RWPE2 (cell line): ENCODE measurements around the gene ITGAE.

ENCODE experiments used
- ATAC-seq: fragments of 200-7000 bp; cut with Tn5 transposase; 3 replicates; pipeline ENCODE4 v1.9.1; 2021; ENCODE audit warnings: low read depth
- DNase-seq: peaks from one replicate; pipeline ENCODE4 v3.0.0-alpha.2; 2020; ENCODE audit warnings: low spot score
- H3K27ac ChIP-seq: fragments of 450-650 bp; 2 replicates; pipeline ENCODE4 v1.5.1; 2017; ENCODE audit warnings: mild to moderate bottlenecking; ENCODE audit not compliant: poor library complexity, severe bottlenecking
- H3K27me3 ChIP-seq: fragments of 250-450 bp; sonication (Bioruptor Pico); 2 replicates; pipeline ENCODE4 v1.5.1; 2021; ENCODE audit warnings: mild to moderate bottlenecking, moderate library complexity; ENCODE audit not compliant: insufficient read depth, poor library complexity, severe bottlenecking
- H3K36me3 ChIP-seq: fragments of 250-450 bp; sonication (Bioruptor Pico); 2 replicates; pipeline ENCODE4 v1.5.1; 2020; ENCODE audit warnings: low read depth, mild to moderate bottlenecking, moderate library complexity
- H3K4me1 ChIP-seq: fragments of 250-450 bp; sonication (Bioruptor Pico); 2 replicates; pipeline ENCODE4 v1.5.1; 2021; ENCODE audit warnings: mild to moderate bottlenecking, moderate library complexity; ENCODE audit not compliant: insufficient read depth, poor library complexity, severe bottlenecking
- H3K4me3 ChIP-seq: fragments of 250-450 bp; sonication (Bioruptor Pico); 2 replicates; pipeline ENCODE4 v1.5.1; 2021; ENCODE audit warnings: mild to moderate bottlenecking, moderate library complexity; ENCODE audit not compliant: severe bottlenecking
- H3K9me3 ChIP-seq: fragments of 250-450 bp; sonication (Bioruptor Pico); 2 replicates; pipeline ENCODE4 v1.5.1; 2021; ENCODE audit warnings: mild to moderate bottlenecking, moderate library complexity; ENCODE audit not compliant: severe bottlenecking
- CTCF ChIP-seq: fragments of 450-650 bp; IDR thresholded peaks from one replicate; pipeline ENCODE4 v1.5.1; 2017; ENCODE audit warnings: mild to moderate bottlenecking, moderate library complexity; ENCODE audit not compliant: poor library complexity, severe bottlenecking

The ITGAE gene

DNA sequence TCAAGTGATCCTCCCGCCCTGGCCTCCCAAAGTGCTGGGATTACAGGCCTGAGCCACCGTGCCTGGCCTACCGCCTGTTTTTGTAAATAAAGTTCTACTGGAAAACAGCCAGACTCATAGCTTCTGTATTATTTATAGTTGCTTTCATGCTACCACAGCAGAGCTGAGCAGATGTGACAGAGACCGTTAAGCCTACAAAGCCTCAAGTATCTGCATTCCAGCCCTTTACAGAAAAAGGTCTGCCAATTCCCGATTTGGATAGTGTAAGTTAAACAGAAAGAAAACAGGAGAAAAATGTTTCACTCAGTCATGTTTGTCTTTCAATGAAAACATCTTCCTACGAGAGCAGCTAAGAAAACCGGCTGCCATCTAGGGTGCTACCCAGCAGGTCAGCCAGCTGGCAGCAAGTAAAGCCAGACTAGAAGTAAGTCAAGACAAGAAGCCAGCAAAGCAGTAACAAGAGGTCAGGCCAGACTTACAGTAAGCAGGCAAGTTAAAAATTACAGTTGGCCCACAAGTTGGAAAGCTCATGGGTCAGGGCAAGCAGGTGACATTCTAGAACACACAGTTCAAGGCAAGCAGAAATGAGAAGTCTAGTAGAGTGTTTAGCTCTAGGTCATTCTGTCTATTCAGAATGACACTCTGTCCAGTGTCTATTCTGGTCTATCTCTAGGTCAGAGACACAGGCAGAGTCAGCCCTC is 27.3 kb upstream of the ITGAE start:
- TF ChIP-seq CTCF: no peak
- Histone ChIP-seq H3K27ac (no peak overlapping the region), H3K4me3 (no peak overlapping the region), H3K9me3 (no peaks in the 10 kb centered on the region), H3K36me3 (peaks cover 75% of the 10 kb centered on the region), H3K27me3 (no peaks in the 10 kb centered on the region), H3K4me1 (no peaks in the 10 kb centered on the region)
- no peak for ATAC-seq
- DNase-seq: no peak

- H3K36me3 ChIP-seq: peaks cover 77% of the 10 kb centered on the region
- peak; percentile 62 for TF ChIP-seq CTCF
- 0 out of 3 replicates have a peak, but pooled peaks have one; percentile 14 for ATAC-seq
- DNase-seq: no peak
- H3K27me3 ChIP-seq: no peaks in the 10 kb centered on the region
- H3K4me1 ChIP-seq: no peaks in the 10 kb centered on the region
- no peak overlapping the region for H3K27ac ChIP-seq
- H3K4me3 ChIP-seq: no peak overlapping the region
- H3K9me3 ChIP-seq: no peaks in the 10 kb centered on the region
Observed at GRCh38 chr17:3827124-3827773, 26.3 kb upstream of the ITGAE start.

- Histone ChIP-seq H3K9me3 (no peaks in the 10 kb centered on the region), H3K27ac (no peak overlapping the region), H3K4me3 (no peak overlapping the region), H3K4me1 (no peaks in the 10 kb centered on the region), H3K27me3 (no peaks in the 10 kb centered on the region), H3K36me3 (peaks cover 87% of the 10 kb centered on the region)
- ATAC-seq (no peak), DNase-seq (no peak)
- no peak for TF ChIP-seq CTCF
Observed at GRCh38 chr17:3826191-3826590, 25.2 kb upstream of the ITGAE start.

- DNase-seq (no peak), ATAC-seq (no peak)
- Histone ChIP-seq H3K9me3 (no peaks in the 10 kb centered on the region), H3K27ac (no peak overlapping the region), H3K27me3 (no peaks in the 10 kb centered on the region), H3K4me3 (no peak overlapping the region), H3K36me3 (peaks cover 98% of the 10 kb centered on the region), H3K4me1 (no peaks in the 10 kb centered on the region)
- no peak for TF ChIP-seq CTCF
Observed at GRCh38 chr17:3821101-3821500, 20.1 kb upstream of the ITGAE start.

DNA sequence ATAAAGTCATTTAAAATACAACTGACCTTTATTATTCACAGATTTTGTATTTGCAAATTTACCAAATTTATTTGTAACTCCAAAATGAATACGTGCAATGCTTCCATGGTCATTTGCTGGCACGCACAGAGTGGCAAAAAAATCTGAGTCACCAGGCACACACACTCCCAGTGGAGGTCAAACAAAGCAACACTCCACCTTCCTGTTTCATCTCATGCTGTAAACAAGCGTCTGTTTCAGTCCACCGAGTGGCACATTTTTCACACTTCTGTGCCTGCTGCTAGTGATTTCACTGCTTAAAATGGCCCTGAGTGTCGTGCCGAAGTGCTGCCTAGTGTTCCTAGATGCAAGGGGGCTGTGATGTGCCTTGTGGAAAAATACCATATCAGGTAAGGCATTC is 17.8 kb upstream of the ITGAE start:
- peaks cover 88% of the 10 kb centered on the region for H3K36me3 ChIP-seq
- no peak for DNase-seq

More for the DNA sequence above, 17.8 kb upstream of the ITGAE start:
- no peaks in the 10 kb centered on the region for H3K9me3 ChIP-seq
- no peak overlapping the region for H3K27ac ChIP-seq
- no peak for TF ChIP-seq CTCF
- ATAC-seq: no peak
- no peak overlapping the region for H3K4me3 ChIP-seq
- no peaks in the 10 kb centered on the region for H3K4me1 ChIP-seq
- no peaks in the 10 kb centered on the region for H3K27me3 ChIP-seq
